ENCODE results near the gene FAM13A.

DNA sequence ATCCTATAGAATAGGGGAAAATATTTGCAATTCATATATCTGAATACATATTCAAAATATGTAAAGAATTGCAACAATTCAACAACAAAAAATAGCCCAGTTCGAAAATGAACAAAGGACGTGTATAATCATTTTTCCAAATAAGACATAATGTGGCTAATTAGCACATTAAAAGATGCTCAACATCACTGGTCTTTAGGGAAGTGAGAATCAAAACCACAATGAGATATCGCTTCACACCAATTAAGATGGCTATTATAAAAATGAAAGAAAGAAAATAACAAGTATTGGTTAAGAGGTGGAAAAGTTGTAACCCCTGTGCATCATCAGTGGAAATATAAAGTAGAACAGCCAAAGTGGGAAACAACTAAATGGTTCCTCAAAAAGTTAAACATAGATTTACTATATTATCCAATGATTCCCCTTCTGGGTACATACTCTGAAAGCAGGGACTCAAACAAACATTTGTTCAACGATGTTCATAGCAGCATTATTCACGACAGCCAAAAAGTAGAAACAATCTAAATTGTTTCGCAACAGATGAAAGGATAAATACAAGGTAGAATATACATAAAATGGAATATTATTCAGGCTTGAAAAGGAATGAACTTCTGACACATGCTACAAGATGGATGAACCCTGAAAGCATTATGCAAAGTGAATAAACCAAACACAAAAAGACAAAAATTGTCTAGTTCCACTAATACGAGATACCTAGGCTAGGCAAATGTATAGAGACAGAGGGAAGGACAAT lies 12.7 kb downstream of the FAM13A start:
- TF ChIP-seq, protein P1, sequence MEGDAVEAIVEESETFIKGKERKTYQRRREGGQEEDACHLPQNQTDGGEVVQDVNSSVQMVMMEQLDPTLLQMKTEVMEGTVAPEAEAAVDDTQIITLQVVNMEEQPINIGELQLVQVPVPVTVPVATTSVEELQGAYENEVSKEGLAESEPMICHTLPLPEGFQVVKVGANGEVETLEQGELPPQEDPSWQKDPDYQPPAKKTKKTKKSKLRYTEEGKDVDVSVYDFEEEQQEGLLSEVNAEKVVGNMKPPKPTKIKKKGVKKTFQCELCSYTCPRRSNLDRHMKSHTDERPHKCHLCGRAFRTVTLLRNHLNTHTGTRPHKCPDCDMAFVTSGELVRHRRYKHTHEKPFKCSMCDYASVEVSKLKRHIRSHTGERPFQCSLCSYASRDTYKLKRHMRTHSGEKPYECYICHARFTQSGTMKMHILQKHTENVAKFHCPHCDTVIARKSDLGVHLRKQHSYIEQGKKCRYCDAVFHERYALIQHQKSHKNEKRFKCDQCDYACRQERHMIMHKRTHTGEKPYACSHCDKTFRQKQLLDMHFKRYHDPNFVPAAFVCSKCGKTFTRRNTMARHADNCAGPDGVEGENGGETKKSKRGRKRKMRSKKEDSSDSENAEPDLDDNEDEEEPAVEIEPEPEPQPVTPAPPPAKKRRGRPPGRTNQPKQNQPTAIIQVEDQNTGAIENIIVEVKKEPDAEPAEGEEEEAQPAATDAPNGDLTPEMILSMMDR (IDR thresholded peaks at IDR 0.05): no peak
- no peak for TF ChIP-seq POLR2A (IDR thresholded peaks at IDR 0.05)

Data from heart left ventricle (tissue), 13 donors.